Bronchial smooth muscle cell (primary cell): Measurements from ENCODE around the gene ZNF174. TPM values are rescaled to one million over a fixed set of nuclear protein-coding genes. Genes with fewer than 3 reads are reported as not detected.

Source experiments
- total RNA-seq: library from RNA; depleted of rRNA; stranded (reverse); fragments of >200 nt; gene quantifications from 2 replicates; pipeline ENCODE4 v1.2.1, GENCODE V29; 2014

ZNF174 gene
- total RNA-seq: 4.8 and 6.3 TPM in 2 replicates

GRCh38 chr16:3400779-3401688, at the start of gene ZNF174, which contains the start of gene ZSCAN32:
Gene ZNF174 (plus strand): TSS chr16:3401215. CDS start chr16:3402005, 790 bp downstream.
Gene ZSCAN32 (minus strand): TSS chr16:3401004. CDS start chr16:3397557, 3,447 bp downstream.

GRCh38 chr16:3355589-3355988, 45.4 kb upstream of the ZNF174 start, which contains the start of gene OR2C1:
Gene OR2C1 (plus strand): TSS chr16:3355889. CDS start chr16:3355941, 52 bp downstream.

GRCh38 chr16:3443108-3444031, 42.4 kb downstream of the ZNF174 start, which contains the start of the genes NAA60 and ZNF597:
Gene NAA60 (plus strand): TSS chr16:3443680. CDS start chr16:3476228, 32,548 bp downstream.
Gene ZNF597 (minus strand): TSS chr16:3443504. CDS start chr16:3443153, 351 bp downstream.

Other genes starting within 250 kb of the ZNF174 start
- not detected in 2 replicates for gene OR1F1, start 213.0 kb upstream of the ZNF174 start, total RNA-seq
- gene ZNF200, start 166.1 kb upstream of the ZNF174 start, total RNA-seq: 6.0 and 6.3 TPM in 2 replicates
- gene MEFV, start 144.6 kb upstream of the ZNF174 start, total RNA-seq: under 0.01 and 0.09 TPM in 2 replicates
- 30.0 and 30.6 TPM in 2 replicates for gene ZNF263, start 117.7 kb upstream of the ZNF174 start, total RNA-seq
- gene TIGD7, start 95.8 kb upstream of the ZNF174 start, total RNA-seq: 4.4 and 8.5 TPM in 2 replicates
- 16.7 and 18.3 TPM in 2 replicates for gene ZNF75A, start 95.7 kb upstream of the ZNF174 start, total RNA-seq
- gene OR2C1, start 45.3 kb upstream of the ZNF174 start, total RNA-seq: 0.16 and 0.43 TPM in 2 replicates
- gene ZSCAN32, start 211 bp upstream of the ZNF174 start, total RNA-seq: 6.2 and 9.1 TPM in 2 replicates
- 1.1 and 1.3 TPM in 2 replicates for gene ZNF597, start 42.3 kb downstream of the ZNF174 start, total RNA-seq
- gene NAA60, start 42.5 kb downstream of the ZNF174 start, total RNA-seq: 8.4 and 14.6 TPM in 2 replicates
- not detected in 2 replicates for gene C16orf90, start 94.3 kb downstream of the ZNF174 start, total RNA-seq
- gene CLUAP1, start 99.8 kb downstream of the ZNF174 start, total RNA-seq: 21.8 and 45.3 TPM in 2 replicates
- under 0.01 TPM in 2 replicates for gene NLRC3, start 176.2 kb downstream of the ZNF174 start, total RNA-seq
- 1.6 and 2.5 TPM in 2 replicates for gene SLX4, start 210.4 kb downstream of the ZNF174 start, total RNA-seq